B cell (primary cell): ENCODE measurements around the gene UNC119B.

Experiments used
- CTCF ChIP-seq: fragments of 200-600 bp; IDR thresholded peaks from one replicate; pipeline ENCODE4 v1.8.0; 2022; ENCODE audit warnings: antibody characterized with exemption, mild to moderate bottlenecking
- EZH2 ChIP-seq: IDR thresholded peaks from 2 replicates; pipeline ENCODE4 v1.6.1; 2012; ENCODE audit warnings: borderline replicate concordance, low read depth, mild to moderate bottlenecking, moderate library complexity, low read length; ENCODE audit not compliant: insufficient read depth, poor library complexity, severe bottlenecking

- TF ChIP-seq CTCF (no peak), EZH2 (no peak)
These were observed 44.5 kb downstream of the UNC119B start for GRCh38 chr12:120754792-120755191.
